Measurements from ENCODE around the gene NXN. TPM values are rescaled to one million over a fixed set of nuclear protein-coding genes. Genes with fewer than 3 reads are reported as not detected.

Gene NXN
- total and polyA plus RNA-seq, 2 donors (not counting 1 experiment from before 2014, with no cell fraction given): 0.04 to 0.17 TPM

GRCh38 chr17:825216-825615 is 154.4 kb downstream of the NXN start:
- H3K27me3 Mint-ChIP-seq: peaks cover 3% of the 10 kb centered on the region
- H3K27me3 ChIP-seq (replicated peaks in 1 of 4; ENCODE audit: control extremely low read depth in 1 of 4, control insufficient read depth in 3 of 4, insufficient read depth in 4 of 4, low read length in 3 of 4): no peaks in the 10 kb centered on the region
- H3K36me3 ChIP-seq (replicated peaks in 1 of 2; ENCODE audit: control extremely low read depth in 1 of 2, control insufficient read depth in 1 of 2, extremely low read depth in 1 of 2, insufficient read depth in 2 of 2, low read length in 1 of 2): no peaks in the 10 kb centered on the region
- no peak overlapping the region for H3K27ac Mint-ChIP-seq
- H3K4me1 ChIP-seq (ENCODE audit: control insufficient read depth in 2 of 2, insufficient read depth in 2 of 2, low read length in 2 of 2): no peaks in the 10 kb centered on the region
- POLR2A ChIA-PET: no interaction called here
- no peak overlapping the region for H3K27ac ChIP-seq (ENCODE audit: low read length in 2 of 2)
- H3K9me3 Mint-ChIP-seq (ENCODE audit: insufficient read depth): no peaks in the 10 kb centered on the region
- no peak overlapping the region for H3K4me2 ChIP-seq (replicated peaks; ENCODE audit: low read depth, low read length, poor library complexity, severe bottlenecking)
- no peaks in the 10 kb centered on the region for H3K79me2 ChIP-seq (ENCODE audit: control insufficient read depth, insufficient read depth, low read length)
- no peak for TF ChIP-seq CTCF (IDR thresholded peaks at IDR 0.05)
- no peak for TF ChIP-seq EZH2 (IDR thresholded peaks at IDR 0.05; ENCODE audit: borderline replicate concordance, insufficient read depth, low read depth, low read length, poor library complexity, severe bottlenecking)
- no peak for ATAC-seq (ENCODE audit: low read depth)
- CTCF ChIA-PET: no interaction called here
- H3K4me3 Mint-ChIP-seq: no peak overlapping the region
- no peak overlapping the region for H2AFZ ChIP-seq (ENCODE audit: insufficient read depth, low read depth, low read length, poor library complexity, severe bottlenecking)
- no peak for DNase-seq
- intact Hi-C loops (cut with micrococcal nuclease): no loop called here
- peaks cover 0 to 1% (median 0%) of the 10 kb centered on the region in 3 donors for H3K9me3 ChIP-seq (ENCODE audit: control extremely low read depth in 1 of 3, control insufficient read depth in 2 of 3, insufficient read depth in 1 of 3, low read length in 2 of 3)
- 86% methylated on average over 13 of the region's 17 CpGs for WGBS (ENCODE audit: insufficient coverage)
- no peak overlapping the region for H3K9ac ChIP-seq (ENCODE audit: low read length)
- H4K20me1 ChIP-seq (ENCODE audit: control insufficient read depth, insufficient read depth, low read length, poor library complexity, severe bottlenecking): no peaks in the 10 kb centered on the region
- H3K4me1 Mint-ChIP-seq: no peaks in the 10 kb centered on the region
- no peak overlapping the region for H3K4me3 ChIP-seq (ENCODE audit: control extremely low read depth in 1 of 5, extremely low read depth in 1 of 5, insufficient read depth in 1 of 5, low read depth in 2 of 5, low read length in 4 of 5)

GRCh38 chr17:824378-824777 is 155.2 kb downstream of the NXN start:
- Histone ChIP-seq H3K36me3 (replicated peaks in 1 of 2; ENCODE audit: control extremely low read depth in 1 of 2, control insufficient read depth in 1 of 2, extremely low read depth in 1 of 2, insufficient read depth in 2 of 2, low read length in 1 of 2) (no peaks in the 10 kb centered on the region), H3K4me1 (ENCODE audit: control insufficient read depth in 2 of 2, insufficient read depth in 2 of 2, low read length in 2 of 2) (no peaks in the 10 kb centered on the region), H4K20me1 (ENCODE audit: control insufficient read depth, insufficient read depth, low read length, poor library complexity, severe bottlenecking) (no peaks in the 10 kb centered on the region), H3K4me2 (replicated peaks; ENCODE audit: low read depth, low read length, poor library complexity, severe bottlenecking) (no peak overlapping the region), H3K79me2 (ENCODE audit: control insufficient read depth, insufficient read depth, low read length) (no peaks in the 10 kb centered on the region), H3K9me3 (ENCODE audit: control extremely low read depth in 1 of 3, control insufficient read depth in 2 of 3, insufficient read depth in 1 of 3, low read length in 2 of 3) (no peaks in the 10 kb centered on the region), H3K27ac (ENCODE audit: low read length in 2 of 2) (no peak overlapping the region), H3K27me3 (replicated peaks in 1 of 4; ENCODE audit: control extremely low read depth in 1 of 4, control insufficient read depth in 3 of 4, insufficient read depth in 4 of 4, low read length in 3 of 4) (no peaks in the 10 kb centered on the region), H3K9ac (ENCODE audit: low read length) (no peak overlapping the region), H2AFZ (ENCODE audit: insufficient read depth, low read depth, low read length, poor library complexity, severe bottlenecking) (no peak overlapping the region), H3K4me3 (ENCODE audit: control extremely low read depth in 1 of 5, extremely low read depth in 1 of 5, insufficient read depth in 1 of 5, low read depth in 2 of 5, low read length in 4 of 5) (no peak overlapping the region)
- H3K4me1 Mint-ChIP-seq: no peaks in the 10 kb centered on the region
- H3K9me3 Mint-ChIP-seq (ENCODE audit: insufficient read depth): no peaks in the 10 kb centered on the region
- peaks cover 3% of the 10 kb centered on the region for H3K27me3 Mint-ChIP-seq
- intact Hi-C loops (cut with micrococcal nuclease): no loop called here
- no peak for TF ChIP-seq CTCF (IDR thresholded peaks at IDR 0.05)
- no peak for TF ChIP-seq EZH2 (IDR thresholded peaks at IDR 0.05; ENCODE audit: borderline replicate concordance, insufficient read depth, low read depth, low read length, poor library complexity, severe bottlenecking)
- CTCF ChIA-PET: no interaction called here
- ATAC-seq (ENCODE audit: low read depth) (no peak), DNase-seq (no peak)
- no peak overlapping the region for H3K4me3 Mint-ChIP-seq
- POLR2A ChIA-PET: no interaction called here
- WGBS (ENCODE audit: insufficient coverage): 94% methylated on average over 14 of the region's 16 CpGs
- no peak overlapping the region for H3K27ac Mint-ChIP-seq

Measured in B cell (primary cell).